Measurements from ENCODE around the gene TMBIM1.
"Not testable (repeated sequence)": the region's sequence is repeated elsewhere in the genome, so short reads cannot be mapped to it uniquely, and the experiment has no call there.

TMBIM1 gene

DNA sequence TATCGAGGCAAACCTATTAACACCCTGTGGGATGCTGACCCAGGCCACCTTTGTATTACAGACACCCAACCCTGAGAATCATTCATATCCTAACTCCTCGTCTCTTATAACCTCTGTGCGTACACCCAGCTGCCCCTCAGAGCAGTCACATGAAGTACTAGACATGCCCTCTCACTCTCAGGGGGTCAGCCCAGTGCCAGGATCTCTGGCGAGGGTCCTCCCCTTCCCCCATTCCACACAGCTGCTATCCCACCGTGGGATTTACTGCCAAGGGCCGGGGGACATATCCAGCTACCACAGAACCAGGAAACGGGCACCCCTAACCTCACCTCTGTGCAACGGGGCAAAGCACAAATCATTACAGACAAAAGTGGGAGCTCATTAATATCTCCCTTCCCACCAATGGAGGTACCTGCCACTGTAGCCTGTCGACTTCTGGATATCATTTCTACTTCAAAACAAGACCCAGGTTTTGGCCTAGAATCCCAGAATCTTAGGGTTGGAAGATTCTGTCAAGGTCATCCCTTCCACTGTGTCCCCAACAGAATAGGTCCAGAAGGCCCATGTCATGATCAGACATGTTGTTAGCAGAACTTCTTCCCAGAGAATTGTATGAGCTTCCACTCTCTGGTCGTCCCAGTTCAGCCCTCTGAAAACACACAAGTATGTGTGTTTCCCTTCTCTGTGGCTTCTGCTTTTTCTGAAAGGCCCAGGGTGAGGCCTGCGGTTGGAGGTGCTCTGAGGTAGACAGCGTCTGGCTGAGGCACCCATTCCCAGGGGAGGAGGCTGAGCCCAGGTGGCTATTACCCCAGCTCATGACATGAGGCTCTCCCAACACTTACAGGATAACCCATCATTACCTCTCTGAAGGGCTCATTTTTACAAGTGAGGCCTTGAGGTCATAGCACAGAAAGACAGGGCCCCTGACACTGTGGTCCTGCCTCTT, 1.7 kb downstream of the TMBIM1 start:
- DNase-seq = peak; percentile 57 to 62

DNA sequence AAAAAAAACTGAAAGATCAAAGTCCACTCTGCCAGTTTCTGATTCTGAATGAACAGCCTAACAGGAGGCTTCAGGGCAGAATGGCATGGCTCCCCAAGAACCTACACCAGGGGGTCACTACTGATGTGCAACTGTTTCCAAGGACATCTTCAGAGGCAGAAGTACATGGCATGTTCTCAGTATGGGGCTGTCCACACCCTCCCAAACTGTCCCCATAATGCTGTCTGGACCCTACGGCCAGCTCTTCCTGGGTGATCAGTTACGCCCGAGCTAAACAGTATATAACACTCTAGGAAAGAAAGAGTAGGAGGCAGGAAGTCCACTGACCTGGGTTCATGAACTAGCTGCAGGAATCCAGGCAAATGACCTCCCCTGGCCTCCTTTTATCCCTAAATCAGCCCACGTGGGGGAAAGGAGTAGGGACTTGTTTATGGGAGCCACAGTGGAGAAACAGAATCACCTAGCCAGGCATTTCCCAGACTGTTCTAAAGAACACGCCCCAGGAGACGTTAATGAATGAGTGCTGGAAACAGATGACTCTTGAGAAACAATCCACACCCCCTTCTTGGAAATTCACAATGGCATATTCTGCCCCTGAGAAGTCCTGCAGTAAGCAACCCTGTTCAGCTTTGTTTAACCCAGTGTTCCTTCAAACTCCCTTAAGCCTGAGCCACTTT, 2.5 kb downstream of the TMBIM1 start:
- DNase-seq = no peak

DNA sequence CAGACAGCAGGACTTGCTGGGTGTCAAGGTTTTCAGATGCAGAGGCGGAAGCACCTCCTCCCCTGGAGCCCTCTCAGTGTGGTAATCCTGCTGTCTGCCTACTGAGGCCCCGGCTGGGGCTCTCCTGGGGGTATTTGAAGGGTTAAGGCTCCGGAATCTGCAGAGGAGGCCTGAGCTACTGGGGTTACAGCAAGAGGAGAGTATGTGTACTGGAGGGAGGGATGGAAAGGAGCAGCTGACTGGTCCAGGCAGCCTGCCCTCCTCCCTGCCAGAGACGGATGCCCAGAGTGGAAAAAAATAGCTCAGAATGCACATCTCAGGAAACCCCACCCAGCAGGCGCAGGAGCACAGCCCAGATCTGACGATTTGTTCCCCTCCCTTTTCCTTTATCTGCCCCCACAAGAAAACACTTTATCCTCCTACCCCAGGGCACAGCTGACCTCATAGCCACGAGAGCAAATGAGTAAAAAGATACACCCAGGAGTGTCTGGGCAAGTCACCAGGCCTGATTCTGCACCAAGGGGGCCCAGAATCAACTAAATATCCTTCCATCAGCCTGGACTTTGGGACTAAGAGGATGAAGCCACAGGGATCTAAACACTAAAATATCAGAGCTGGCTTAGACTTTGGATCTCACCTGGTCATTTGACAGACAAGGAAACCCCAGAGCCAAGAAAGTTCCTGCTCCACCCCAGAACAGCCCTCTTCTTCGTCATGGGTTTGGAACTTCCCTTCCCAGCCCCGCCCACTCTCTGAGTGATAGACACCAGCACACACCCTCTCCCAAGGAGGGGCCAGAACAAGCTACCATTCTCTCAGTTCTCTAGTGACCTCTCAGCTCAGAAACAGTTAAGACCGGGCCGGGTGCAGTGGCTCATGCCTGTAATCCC, 5.5 kb downstream of the TMBIM1 start:
- DNase-seq = peak; percentile 81 to 85

DNA sequence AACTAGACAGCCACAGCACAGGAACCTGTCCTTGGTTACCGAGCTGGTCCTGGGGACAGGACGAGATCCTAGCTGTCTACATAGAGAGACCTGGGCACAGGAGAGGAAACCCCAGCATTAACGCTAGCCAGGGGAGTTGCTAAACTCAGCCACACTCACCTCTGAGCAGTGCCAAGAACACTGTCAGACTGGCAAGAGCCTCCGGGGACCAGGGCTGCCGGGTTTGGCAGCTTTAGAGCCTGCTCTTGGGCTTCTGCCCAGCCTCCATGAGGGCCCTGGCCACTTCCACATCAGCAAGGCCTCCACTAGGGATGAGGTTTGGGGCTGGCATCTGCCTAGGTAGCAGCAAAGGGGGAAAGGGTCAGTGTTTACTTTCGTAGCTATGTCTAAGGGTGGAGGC, 6.7 kb downstream of the TMBIM1 start:
- DNase-seq = peak in 1 of 2 experiments; percentile 36

DNA sequence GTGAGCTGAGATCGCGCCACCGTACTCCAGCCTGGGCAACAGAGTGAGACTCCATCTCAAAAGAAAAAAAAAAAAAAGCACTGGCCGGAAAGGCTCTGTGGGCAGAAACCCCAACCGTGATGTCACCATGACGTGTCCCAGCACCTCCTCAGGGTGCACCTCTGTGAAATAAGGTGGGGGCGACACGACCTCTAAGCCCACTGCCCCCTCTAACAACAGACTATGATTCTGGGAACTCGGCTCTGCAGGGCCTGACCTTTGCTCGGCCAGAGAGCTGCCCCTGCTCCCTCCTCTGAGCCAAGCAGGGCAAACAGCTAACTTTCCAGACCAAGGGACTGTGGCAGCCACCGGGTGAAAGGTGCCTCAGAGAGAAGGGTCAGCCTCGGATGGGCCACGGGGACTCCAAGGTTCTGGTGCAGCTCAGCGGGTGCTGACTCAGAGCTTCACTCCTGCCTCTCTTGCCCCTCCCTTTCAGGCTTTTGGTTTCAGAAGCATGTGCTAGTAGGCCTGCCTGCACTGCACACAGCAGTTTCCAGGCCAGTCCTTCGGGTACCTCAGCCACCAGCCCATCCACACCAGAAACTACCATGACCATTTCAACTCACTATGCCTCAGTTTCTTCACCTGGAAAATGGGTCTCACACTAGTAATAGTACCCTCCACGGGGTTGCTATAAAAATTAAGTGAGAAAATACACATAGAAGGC, 8.0 kb downstream of the TMBIM1 start:
- peak; percentile 73 to 77 for DNase-seq

DNA sequence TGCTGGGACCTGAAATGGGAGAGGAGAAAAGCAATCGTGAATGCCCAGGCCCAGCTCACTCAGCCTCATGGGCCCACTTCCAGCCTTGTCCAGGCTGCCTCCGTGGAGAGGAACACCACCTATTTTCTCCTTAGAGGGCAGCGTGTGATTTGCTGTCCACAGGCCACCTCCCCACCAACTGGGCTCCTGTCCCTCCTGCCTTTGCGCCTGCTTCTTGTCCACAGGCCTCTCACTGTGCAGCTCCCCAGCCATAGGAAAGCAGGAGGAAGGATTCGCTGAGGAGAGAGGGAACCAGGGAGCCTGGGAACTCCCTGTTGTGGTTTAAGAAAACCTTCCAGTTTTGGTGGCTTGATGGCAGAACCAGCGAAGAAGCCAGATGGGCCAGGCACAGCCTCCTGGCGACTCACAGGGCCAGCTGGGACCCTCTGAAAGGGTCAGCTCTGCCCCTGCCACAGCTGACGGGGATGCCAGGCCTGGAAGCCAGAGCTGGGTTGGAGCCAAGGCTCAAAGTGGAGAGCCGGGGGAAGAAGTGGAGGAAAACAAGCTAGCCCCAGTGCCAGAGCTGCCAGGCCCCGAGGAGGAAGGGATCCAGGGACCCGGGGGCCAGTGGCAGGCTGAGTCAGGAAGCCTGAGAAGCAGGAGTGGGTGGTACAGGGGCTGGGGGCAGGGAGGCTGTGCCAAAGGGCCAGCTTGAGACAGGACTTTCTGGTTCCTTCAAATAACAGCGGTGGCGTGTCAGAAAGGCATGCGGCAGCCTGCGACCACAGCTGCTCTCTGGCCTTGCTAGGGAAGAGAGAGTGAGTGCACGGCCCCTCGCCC, 9.9 kb downstream of the TMBIM1 start:
- DNase-seq = no peak

DNA sequence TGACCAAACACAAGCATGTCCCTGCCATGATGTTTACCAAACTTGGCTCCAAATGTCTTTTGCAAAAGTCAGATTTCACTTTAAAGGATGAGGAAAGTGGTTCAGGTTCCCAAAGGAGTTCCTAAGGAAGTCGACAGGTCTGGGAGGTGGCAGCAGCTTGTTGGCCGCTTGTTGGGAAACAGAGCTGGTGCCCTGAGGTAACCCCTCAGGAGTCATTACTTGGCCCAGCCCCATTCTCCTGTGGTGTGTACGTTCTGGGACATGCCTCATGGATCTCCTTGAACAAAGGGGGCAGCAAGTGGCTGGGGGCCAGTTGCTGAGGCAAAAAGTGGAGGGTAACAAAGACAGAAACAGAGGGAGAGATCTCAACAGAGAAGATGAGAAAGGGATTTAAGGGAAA, 10.9 kb downstream of the TMBIM1 start:
- DNase-seq = no peak

DNA sequence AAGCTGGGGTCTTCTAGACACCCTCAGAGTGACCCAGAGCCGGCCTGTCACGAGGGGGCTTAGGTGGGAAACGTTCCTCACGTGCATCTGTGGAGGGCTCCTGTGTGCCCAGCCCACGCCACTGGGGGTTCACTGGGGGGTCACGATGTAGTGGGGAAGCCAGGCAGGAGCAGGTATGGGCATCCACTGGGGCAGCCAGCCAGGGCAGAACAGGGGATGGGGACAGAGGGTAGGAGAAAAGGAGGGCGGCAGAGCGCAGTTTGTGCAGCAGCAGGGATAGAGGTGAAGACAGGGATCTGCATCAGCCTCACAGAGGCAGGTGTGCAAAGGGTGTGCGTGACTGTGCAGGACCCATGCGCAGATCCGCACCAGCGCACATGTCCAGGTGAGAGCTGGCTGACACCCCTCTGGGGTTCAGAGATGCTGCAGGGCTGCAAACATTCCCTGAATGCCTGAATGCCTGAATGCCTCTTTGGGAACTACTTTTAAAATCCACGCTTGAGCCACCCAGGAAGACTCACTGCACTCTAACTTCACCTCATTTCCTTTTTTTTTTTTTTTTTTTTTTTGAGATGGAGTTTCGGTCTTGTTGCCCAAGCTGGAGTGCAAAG, 11.9 kb downstream of the TMBIM1 start:
- no peak for DNase-seq

DNA sequence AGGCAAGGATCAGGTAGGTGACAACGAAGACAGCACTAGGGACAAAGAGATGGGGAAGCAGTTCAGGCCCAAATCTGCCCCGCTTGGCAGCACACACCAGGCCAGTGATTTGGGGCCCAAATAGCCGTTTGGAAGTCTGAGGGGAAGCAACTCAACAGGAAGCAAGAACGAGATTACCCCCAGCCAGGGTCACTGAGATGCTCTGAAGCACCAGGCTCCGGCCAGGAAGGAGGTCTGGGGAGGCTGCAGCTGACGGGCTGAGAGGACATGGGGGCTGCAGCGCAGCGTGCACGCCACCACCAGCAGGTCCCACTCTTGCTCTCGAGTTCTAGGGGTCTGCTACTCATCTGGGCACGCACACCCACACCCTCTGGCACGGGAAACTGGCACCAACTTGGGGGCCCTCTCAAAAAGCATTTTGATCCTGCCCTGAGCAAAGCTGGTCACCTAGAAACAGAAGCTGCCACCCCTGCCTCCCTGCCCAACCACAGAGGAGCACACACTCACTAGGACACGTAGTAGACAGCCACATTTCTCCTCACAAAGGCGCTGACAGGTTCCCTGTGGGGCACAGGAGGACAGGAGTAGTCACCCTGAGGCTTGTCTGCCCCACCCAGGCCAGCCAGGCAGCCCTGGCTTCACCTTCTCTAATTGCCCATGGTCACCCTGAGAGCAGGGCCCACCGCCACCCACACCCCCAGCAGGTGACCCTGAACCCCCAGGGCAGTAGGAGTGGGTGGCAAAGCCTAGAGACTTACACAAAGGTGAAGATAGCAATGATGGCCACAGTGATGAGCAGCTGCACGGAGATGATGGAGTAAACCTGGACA, 13.6 kb downstream of the TMBIM1 start:
- no peak for DNase-seq

DNA sequence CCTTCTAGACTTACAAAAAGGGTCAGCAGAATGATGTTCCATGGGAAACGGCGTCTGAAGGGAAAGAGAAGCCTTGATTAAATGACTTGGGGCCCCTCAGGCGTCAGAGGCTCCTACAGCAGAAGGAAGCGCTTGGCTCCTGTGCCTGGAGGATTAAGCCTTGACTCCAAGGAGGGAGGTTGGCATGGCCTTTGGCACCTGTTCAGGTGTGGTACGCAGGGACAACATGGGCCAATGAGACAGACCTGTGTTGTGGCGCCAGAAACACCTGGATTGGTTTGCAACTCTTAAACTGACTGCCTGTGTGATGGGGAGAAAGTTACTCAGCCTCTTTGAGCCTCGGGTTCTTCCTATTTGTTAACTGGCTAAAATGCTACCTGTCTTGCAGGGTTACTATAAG, 14.4 kb downstream of the TMBIM1 start:
- DNase-seq = no peak

DNA sequence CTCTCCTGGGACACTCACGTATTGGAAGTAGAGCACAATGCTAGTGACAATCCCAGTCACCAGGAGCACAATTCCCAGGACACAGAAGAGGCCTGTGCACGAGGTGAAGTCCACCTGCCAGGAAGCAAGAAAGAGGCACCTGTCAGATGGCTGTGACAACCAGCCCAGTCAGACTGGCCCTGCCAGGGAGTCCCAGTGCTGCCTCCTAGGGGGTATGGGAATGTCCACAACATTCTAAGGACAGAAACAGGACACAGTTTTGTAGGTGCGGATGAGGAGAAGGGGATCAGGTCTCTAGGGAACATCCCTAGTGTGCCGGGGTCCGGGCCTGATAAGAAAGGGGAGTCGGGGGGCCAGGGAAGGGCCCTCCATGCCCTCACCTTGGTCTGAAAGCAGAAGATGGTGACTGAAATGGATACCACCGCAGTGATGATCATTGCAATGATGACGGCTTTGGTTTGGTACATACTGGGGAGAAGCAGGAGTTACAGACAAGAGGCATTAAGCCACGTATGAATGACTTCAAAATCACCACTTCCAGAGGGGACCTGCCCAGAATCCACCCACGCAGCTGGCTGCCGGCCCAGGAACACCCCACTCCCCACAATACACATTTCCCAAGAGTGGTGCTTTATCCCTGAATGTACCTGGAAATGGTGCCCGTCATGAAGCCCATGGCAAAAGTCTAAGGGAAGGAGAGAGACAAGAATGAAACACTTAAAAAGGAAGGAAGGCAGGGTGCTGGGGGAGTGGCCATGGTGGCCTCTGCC, 15.1 kb downstream of the TMBIM1 start:
- DNase-seq = no peak

DNA sequence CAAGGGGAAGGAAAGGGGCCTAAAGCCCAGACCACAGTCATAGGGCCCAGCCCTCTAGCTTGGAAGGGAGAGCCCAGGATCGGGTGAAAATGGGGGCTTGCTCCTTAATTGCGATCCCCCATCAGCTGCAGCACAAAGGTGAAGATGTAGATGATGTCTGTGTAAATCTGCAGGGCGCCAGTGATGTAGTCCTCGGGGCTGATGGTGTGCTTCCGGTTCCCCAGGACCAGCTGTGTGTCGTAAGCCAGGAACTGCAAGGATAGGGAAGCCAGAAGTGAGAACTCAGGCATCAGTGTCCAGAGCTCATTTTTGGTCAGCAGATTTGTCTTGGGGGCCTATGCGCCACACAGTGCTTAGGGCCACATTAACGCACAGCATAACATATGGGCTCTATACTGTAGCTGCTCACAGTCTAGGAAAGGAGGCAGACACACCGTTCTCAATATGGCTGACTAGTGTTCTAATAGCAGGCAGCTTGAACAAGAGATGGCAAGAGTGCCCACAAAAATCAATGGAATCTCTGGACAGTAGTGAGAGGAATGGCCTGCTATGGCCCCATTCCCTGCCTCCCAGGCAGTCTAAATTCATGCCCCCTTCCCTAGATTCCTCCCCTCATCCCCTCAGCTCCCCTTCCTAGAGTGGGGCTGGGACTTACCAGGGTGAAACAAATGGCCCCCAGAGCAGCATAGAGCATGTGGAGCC, 16.8 kb downstream of the TMBIM1 start:
- no peak for DNase-seq

DNA sequence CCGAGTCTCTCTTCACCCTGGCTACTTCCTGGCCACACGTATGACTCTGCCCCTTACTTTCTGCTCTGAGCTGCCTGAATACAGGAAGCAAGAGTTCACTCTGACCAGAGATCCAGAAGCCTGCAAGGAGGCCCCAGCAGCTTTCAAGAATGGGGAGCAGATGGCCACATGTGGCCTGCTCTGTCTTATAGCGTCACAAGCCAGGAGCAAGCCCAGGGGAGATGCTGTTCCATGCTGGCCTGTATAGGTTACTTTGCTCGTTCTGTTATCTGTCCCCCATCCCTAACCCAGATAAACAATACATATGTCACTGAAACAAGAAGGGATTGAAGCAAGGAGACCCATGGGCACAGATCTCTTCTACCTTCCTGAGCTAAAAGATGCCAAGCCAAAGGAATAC, 17.7 kb downstream of the TMBIM1 start:
- DNase-seq = no peak

DNA sequence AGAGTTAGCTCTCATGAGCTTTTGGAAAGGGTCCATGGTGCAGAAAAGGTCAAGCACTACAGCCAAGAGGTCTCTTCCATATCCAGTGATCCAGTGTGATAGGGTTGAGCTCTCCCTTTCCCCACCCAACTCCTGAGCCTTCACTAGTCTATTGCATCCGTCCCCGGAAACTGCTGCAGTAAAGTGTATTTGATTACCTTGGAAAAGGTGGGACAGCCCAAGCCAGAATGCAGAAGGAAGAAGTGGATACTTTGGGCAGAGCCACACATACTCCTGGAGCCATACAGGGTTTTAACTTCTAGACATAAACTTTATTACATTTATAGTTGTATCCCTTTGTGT, 18.4 kb downstream of the TMBIM1 start:
- no peak for DNase-seq

DNA sequence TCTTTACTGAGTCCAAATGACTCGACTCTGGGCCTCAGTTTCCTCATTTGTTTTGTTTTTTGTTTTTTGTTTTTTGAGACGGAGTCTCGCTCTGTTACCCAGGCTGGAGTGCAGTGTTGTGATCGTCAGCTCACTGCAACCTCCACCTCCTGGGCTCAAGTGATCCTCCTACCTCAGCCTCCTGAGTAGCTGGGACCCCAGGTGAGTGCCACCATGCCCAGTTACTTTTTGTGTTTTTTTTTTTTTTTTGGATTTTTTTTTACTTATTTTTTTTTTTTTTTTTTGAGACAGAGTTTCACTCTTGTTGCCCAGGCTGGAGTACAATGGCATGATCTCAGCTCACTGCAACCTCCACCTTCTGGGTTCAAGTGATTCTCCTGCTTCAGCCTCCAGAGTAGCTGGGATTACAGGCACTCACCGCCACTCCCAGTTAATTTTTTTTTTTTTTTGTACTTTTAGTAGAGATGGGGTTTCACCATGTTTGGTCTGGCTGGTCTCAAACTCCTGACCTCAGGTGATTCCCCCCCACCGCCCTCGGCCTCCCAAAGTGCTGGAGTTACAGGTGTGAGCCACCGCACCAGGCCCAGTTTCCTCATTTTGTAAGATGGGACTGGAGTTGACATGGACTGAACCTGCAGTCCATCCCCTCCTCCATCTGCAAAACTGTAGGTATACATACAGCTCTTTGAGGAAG, 18.9 kb downstream of the TMBIM1 start:
- not testable (repeated sequence) for DNase-seq

DNA sequence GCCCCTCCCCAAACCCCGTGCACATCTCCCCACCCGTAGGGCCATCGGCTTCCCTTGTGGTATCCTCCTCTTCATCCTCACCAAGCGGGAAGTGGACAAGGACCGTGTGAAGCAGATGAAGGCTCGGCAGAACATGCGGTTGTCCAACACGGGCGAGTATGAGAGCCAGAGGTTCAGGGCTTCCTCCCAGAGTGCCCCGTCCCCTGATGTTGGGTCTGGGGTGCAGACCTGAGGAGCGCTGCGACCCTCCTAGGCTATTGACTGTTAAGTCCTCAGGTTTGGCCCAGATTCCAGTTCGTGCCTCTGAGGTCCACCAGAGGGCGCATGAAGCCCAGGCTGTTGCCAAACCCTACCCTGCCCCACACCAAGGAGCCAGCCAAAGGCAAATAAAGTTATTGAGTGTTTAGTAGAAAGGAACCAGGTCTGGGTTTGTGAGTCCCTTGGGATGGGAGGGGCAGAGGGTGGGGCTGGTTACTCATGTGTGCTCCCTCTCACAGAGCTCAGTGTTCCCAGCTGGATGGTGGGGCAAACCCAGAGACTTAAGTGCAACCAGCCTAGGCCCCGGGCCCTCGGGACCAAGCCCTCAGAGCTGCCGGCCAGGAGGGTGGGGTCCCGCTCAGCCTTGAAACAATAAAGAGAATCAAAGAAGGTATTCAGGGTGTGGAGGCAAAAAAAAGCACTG, 19.6 kb downstream of the TMBIM1 start:
- DNase-seq = peak; percentile 84 to 86

DNA sequence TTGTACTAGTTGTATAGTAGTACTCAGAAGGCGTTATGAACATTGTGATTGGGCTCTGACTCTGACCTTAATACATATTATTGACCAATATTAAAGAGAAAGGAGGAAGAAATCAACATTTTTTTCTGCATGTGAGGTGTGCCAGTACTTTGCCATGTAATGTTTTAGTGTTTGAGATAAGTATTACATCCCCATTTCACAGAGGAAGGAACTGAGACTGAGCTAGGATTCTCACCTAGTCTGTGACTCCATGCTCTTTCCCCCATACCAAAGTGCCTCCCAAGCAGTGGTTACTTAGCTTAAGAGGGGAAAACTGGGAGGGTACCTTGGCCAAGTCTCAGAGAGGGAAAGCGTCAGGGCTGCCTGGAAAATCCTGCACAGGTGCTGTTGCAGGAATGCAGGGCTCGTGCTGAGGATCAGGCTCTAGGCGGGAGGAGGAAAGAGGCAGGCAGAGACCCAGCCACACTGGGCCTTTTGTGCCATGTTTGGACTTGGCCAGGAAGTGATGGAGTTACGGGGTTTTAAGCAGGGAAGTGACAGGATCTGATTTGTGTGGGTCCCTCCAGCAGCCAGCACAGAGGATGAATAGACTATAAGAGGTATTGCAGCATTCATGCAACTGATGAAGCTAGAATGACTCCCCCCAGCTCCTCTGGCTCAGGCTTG, 20.3 kb downstream of the TMBIM1 start:
- no peak for DNase-seq

All from activated T-cell treated with anti-CD3 and anti-CD28 coated beads, Interleukin-2, amount 50 U/mL, for 48 hours (primary cell).